Endothelial cell (in vitro differentiated cells): ENCODE measurements around the gene LBR. TPM values are rescaled to one million over a fixed set of nuclear protein-coding genes. Genes with fewer than 3 reads are reported as not detected.

ENCODE experiments used
- DNase-seq: peaks from one replicate; pipeline ENCODE4 v3.0.0; 2021; ENCODE audit warnings: low spot score
- H3K27ac Mint-ChIP-seq: one replicate; pipeline ENCODE4 v1.8.0; 2021; ENCODE audit warnings: mixed read lengths, inconsistent platforms; ENCODE audit not compliant: unreplicated experiment
- H3K27me3 Mint-ChIP-seq: one replicate; pipeline ENCODE4 v1.8.0; 2021; ENCODE audit warnings: mild to moderate bottlenecking, moderate library complexity, mixed read lengths, inconsistent platforms; ENCODE audit not compliant: unreplicated experiment
- H3K36me3 Mint-ChIP-seq: one replicate; pipeline ENCODE4 v1.8.0; 2021; ENCODE audit warnings: mild to moderate bottlenecking, low read depth, mixed read lengths, inconsistent platforms; ENCODE audit not compliant: unreplicated experiment
- H3K4me1 Mint-ChIP-seq: one replicate; pipeline ENCODE4 v1.8.0; 2021; ENCODE audit warnings: mild to moderate bottlenecking, mixed read lengths, inconsistent platforms; ENCODE audit not compliant: unreplicated experiment
- H3K4me3 Mint-ChIP-seq: one replicate; pipeline ENCODE4 v1.8.0; 2021; ENCODE audit warnings: mild to moderate bottlenecking, mixed read lengths, inconsistent platforms; ENCODE audit not compliant: unreplicated experiment
- H3K9me3 Mint-ChIP-seq: one replicate; pipeline ENCODE4 v1.8.0; 2021; ENCODE audit warnings: mixed read lengths, inconsistent platforms; ENCODE audit not compliant: unreplicated experiment
- CTCF ChIP-seq: fragments of 200-600 bp; sonication (generic); IDR thresholded peaks from one replicate; pipeline ENCODE4 v1.5.0; 2021; ENCODE audit warnings: antibody characterized with exemption; ENCODE audit not compliant: unreplicated experiment
- long read RNA-seq: library from polyadenylated mRNA; unstranded; transcript quantifications from one replicate; pipeline ENCODE4 v2.0.0, GENCODE V29; 2020; ENCODE audit not compliant: unreplicated experiment
- total RNA-seq: library from RNA; stranded (reverse); fragmentation: NEBNext Ultra II Directional; extraction: Animal tissue kit (Norgen Biotek cat#: 25700); gene quantifications from one replicate; pipeline ENCODE4 v1.2.1, GENCODE V29; 2021; ENCODE audit not compliant: unreplicated experiment

LBR gene
- 178 TPM for total RNA-seq
- long read RNA-seq, transcript LBR-201 (14 exons, 3,745 nt) = major isoform, 25 of 35 reads
- long read RNA-seq, partial matches to known transcripts = 6 of 35 reads
- long read RNA-seq, other reads (novel, unspliced or antisense) = 4 of 35 reads

- no peaks in the 10 kb centered on the region for H3K9me3 Mint-ChIP-seq
- H3K4me3 Mint-ChIP-seq = peak within 1 kb of the TSS; percentile 97
- TF ChIP-seq CTCF = no peak
- H3K36me3 Mint-ChIP-seq = peaks cover 3% of the 10 kb centered on the region
- peak within 1 kb of the TSS; percentile 91 for H3K27ac Mint-ChIP-seq
- peaks cover 53% of the 10 kb centered on the region for H3K4me1 Mint-ChIP-seq
- H3K27me3 Mint-ChIP-seq = peaks cover 14% of the 10 kb centered on the region
- no peak for DNase-seq
Measured at GRCh38 chr1:225427235-225428067, at the start of gene LBR. TSS of gene LBR (minus strand) at chr1:225428038. CDS start at chr1:225424075, 3,963 bp downstream.

- peaks cover 17% of the 10 kb centered on the region for H3K27me3 Mint-ChIP-seq
- no peaks in the 10 kb centered on the region for H3K4me1 Mint-ChIP-seq
- no peak overlapping the region for H3K27ac Mint-ChIP-seq
- no peaks in the 10 kb centered on the region for H3K36me3 Mint-ChIP-seq
- H3K4me3 Mint-ChIP-seq = no peak overlapping the region
- no peaks in the 10 kb centered on the region for H3K9me3 Mint-ChIP-seq
- no peak for DNase-seq
- TF ChIP-seq CTCF = no peak
Measured at GRCh38 chr1:225477296-225477911, 49.6 kb upstream of the LBR start.

GRCh38 chr1:225476538-225476988, 48.7 kb upstream of the LBR start:
- Mint-ChIP-seq H3K4me3 (no peak overlapping the region), H3K27me3 (peaks cover 17% of the 10 kb centered on the region), H3K9me3 (no peaks in the 10 kb centered on the region), H3K4me1 (no peaks in the 10 kb centered on the region), H3K27ac (no peak overlapping the region), H3K36me3 (no peaks in the 10 kb centered on the region)
- TF ChIP-seq CTCF = no peak
- no peak for DNase-seq

GRCh38 chr1:225476100-225476511, 48.3 kb upstream of the LBR start:
- peaks cover 15% of the 10 kb centered on the region for H3K27me3 Mint-ChIP-seq
- no peaks in the 10 kb centered on the region for H3K4me1 Mint-ChIP-seq
- no peak for TF ChIP-seq CTCF
- DNase-seq = no peak
- H3K27ac Mint-ChIP-seq = no peak overlapping the region
- H3K4me3 Mint-ChIP-seq = no peak overlapping the region
- H3K36me3 Mint-ChIP-seq = no peaks in the 10 kb centered on the region
- H3K9me3 Mint-ChIP-seq = no peaks in the 10 kb centered on the region
